Activated CD8-positive, alpha-beta memory T cell treated with anti-CD3 and anti-CD28 coated beads, Interleukin-2, amount 50 U/mL, for 48 hours (primary cell): ENCODE measurements around the gene C2CD2.

ENCODE experiments used
- DNase-seq: peaks from one replicate; pipeline ENCODE4 v3.0.0-alpha.2; 2020

The C2CD2 gene

GRCh38 chr21:41881051-41881450 lies 72.8 kb downstream of the C2CD2 start:
- no peak for DNase-seq

GRCh38 chr21:41880153-41880552 lies 73.7 kb downstream of the C2CD2 start:
- no peak for DNase-seq

- DNase-seq, result peak; percentile 93
These were observed 74.4 kb downstream of the C2CD2 start, which contains the start of gene PRDM15 for GRCh38 chr21:41879190-41879998. TSS of gene PRDM15 (minus strand) at chr21:41879344. CDS start at chr21:41860363, 18,981 bp downstream.

- DNase-seq, result peak; percentile 85
These were observed 75.0 kb downstream of the C2CD2 start for GRCh38 chr21:41878831-41879189.

GRCh38 chr21:41877901-41878830 lies 75.7 kb downstream of the C2CD2 start:
- DNase-seq, result peak; percentile 69

- DNase-seq, result no peak
These were observed 76.7 kb downstream of the C2CD2 start for GRCh38 chr21:41876928-41877652.

- DNase-seq, result no peak
These were observed 77.4 kb downstream of the C2CD2 start for GRCh38 chr21:41876396-41876795.

- DNase-seq, result no peak
These were observed 78.7 kb downstream of the C2CD2 start for GRCh38 chr21:41875086-41875485.

- no peak for DNase-seq
These were observed 79.2 kb downstream of the C2CD2 start for GRCh38 chr21:41874611-41875010.

GRCh38 chr21:41873426-41873825 lies 80.4 kb downstream of the C2CD2 start:
- DNase-seq, result no peak

- DNase-seq, result no peak
These were observed 80.8 kb downstream of the C2CD2 start for GRCh38 chr21:41873005-41873404.

GRCh38 chr21:41871293-41872030 lies 82.4 kb downstream of the C2CD2 start:
- DNase-seq, result no peak

- no peak for DNase-seq
These were observed 84.0 kb downstream of the C2CD2 start for GRCh38 chr21:41869771-41870170.

GRCh38 chr21:41868062-41868710 lies 85.6 kb downstream of the C2CD2 start:
- DNase-seq, result no peak

GRCh38 chr21:41867313-41867712 lies 86.5 kb downstream of the C2CD2 start:
- no peak for DNase-seq

GRCh38 chr21:41866274-41866809 lies 87.5 kb downstream of the C2CD2 start:
- no peak for DNase-seq

GRCh38 chr21:41865002-41865777 lies 88.6 kb downstream of the C2CD2 start:
- DNase-seq, result no peak

- no peak for DNase-seq
These were observed 89.4 kb downstream of the C2CD2 start for GRCh38 chr21:41864311-41865001.

GRCh38 chr21:41863439-41863740 lies 90.4 kb downstream of the C2CD2 start:
- DNase-seq, result no peak

GRCh38 chr21:41861987-41862386 lies 91.8 kb downstream of the C2CD2 start:
- DNase-seq, result no peak
